ENCODE data around the gene TBX4. TPM values are rescaled to one million over a fixed set of nuclear protein-coding genes. Genes with fewer than 3 reads are reported as not detected.

The TBX4 gene
- total and polyA plus RNA-seq, 2 of the 13 experiments (the other 11 are each of a cell fraction or from before 2014, with no cell fraction given), result 0.11 to 1.1 TPM

DNA sequence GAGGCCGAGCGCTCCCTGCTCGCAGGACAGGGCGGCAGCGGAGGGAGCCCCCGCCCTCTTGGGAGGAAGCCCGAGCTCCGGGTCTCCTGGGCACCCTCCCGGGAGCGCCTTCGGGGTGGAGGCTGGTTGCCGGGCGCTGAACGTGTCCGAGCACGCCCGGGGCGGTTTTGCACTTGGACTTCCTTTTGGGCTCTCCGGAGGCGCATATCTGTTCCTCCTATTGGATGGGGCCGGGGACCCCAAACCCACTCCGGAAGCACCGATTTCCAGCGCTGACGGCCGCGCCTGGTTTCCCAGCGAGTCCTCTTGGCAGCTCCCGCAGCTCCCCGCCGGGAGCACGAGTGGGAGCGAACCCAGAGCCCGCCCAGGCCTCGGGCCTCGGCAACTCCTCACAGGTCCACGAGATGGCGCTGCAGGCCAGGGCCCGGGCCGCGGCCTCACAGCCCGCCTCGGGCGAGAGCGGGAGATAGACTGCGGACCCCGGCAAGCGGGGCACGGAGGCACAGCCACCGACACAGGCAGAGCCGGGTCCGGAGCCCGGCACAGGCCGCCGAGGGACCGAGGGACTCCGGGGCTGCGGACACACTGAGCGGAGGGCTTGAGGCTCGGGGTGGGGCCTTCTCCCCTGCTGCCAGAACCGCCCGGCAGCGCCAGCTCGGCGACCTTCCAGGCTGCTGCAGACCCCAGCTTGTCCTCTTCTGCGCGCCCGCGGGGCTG lies 39.9 kb upstream of the TBX4 start (continued):
- TF ChIP-seq, protein P1, sequence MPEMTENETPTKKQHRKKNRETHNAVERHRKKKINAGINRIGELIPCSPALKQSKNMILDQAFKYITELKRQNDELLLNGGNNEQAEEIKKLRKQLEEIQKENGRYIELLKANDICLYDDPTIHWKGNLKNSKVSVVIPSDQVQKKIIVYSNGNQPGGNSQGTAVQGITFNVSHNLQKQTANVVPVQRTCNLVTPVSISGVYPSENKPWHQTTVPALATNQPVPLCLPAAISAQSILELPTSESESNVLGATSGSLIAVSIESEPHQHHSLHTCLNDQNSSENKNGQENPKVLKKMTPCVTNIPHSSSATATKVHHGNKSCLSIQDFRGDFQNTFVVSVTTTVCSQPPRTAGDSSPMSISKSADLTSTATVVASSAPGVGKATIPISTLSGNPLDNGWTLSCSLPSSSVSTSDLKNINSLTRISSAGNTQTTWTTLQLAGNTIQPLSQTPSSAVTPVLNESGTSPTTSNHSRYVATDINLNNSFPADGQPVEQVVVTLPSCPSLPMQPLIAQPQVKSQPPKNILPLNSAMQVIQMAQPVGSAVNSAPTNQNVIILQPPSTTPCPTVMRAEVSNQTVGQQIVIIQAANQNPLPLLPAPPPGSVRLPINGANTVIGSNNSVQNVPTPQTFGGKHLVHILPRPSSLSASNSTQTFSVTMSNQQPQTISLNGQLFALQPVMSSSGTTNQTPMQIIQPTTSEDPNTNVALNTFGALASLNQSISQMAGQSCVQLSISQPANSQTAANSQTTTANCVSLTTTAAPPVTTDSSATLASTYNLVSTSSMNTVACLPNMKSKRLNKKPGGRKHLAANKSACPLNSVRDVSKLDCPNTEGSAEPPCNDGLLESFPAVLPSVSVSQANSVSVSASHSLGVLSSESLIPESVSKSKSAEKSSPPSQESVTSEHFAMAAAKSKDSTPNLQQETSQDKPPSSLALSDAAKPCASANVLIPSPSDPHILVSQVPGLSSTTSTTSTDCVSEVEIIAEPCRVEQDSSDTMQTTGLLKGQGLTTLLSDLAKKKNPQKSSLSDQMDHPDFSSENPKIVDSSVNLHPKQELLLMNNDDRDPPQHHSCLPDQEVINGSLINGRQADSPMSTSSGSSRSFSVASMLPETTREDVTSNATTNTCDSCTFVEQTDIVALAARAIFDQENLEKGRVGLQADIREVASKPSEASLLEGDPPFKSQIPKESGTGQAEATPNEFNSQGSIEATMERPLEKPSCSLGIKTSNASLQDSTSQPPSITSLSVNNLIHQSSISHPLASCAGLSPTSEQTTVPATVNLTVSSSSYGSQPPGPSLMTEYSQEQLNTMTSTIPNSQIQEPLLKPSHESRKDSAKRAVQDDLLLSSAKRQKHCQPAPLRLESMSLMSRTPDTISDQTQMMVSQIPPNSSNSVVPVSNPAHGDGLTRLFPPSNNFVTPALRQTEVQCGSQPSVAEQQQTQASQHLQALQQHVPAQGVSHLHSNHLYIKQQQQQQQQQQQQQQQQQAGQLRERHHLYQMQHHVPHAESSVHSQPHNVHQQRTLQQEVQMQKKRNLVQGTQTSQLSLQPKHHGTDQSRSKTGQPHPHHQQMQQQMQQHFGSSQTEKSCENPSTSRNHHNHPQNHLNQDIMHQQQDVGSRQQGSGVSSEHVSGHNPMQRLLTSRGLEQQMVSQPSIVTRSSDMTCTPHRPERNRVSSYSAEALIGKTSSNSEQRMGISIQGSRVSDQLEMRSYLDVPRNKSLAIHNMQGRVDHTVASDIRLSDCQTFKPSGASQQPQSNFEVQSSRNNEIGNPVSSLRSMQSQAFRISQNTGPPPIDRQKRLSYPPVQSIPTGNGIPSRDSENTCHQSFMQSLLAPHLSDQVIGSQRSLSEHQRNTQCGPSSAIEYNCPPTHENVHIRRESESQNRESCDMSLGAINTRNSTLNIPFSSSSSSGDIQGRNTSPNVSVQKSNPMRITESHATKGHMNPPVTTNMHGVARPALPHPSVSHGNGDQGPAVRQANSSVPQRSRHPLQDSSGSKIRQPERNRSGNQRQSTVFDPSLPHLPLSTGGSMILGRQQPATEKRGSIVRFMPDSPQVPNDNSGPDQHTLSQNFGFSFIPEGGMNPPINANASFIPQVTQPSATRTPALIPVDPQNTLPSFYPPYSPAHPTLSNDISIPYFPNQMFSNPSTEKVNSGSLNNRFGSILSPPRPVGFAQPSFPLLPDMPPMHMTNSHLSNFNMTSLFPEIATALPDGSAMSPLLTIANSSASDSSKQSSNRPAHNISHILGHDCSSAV (CRISPR knock-in tag; IDR thresholded peaks at IDR 0.05; ENCODE audit: borderline replicate concordance), result 0 out of 2 replicates have a peak, but pooled peaks have one; percentile 82
- no peak for TF ChIP-seq PLRG1 (conservative IDR thresholded peaks at IDR 0.05)
- peak; percentile 95 for TF ChIP-seq GLI4 (CRISPR knock-in tag; IDR thresholded peaks at IDR 0.05; ENCODE audit: borderline replicate concordance)
- TF ChIP-seq, protein P2, sequence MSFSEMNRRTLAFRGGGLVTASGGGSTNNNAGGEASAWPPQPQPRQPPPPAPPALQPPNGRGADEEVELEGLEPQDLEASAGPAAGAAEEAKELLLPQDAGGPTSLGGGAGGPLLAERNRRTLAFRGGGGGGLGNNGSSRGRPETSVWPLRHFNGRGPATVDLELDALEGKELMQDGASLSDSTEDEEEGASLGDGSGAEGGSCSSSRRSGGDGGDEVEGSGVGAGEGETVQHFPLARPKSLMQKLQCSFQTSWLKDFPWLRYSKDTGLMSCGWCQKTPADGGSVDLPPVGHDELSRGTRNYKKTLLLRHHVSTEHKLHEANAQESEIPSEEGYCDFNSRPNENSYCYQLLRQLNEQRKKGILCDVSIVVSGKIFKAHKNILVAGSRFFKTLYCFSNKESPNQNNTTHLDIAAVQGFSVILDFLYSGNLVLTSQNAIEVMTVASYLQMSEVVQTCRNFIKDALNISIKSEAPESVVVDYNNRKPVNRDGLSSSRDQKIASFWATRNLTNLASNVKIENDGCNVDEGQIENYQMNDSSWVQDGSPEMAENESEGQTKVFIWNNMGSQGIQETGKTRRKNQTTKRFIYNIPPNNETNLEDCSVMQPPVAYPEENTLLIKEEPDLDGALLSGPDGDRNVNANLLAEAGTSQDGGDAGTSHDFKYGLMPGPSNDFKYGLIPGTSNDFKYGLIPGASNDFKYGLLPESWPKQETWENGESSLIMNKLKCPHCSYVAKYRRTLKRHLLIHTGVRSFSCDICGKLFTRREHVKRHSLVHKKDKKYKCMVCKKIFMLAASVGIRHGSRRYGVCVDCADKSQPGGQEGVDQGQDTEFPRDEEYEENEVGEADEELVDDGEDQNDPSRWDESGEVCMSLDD (CRISPR knock-in tag; IDR thresholded peaks at IDR 0.05; ENCODE audit: borderline replicate concordance), result no peak
- TF ChIP-seq ZNF772 (CRISPR knock-in tag; IDR thresholded peaks at IDR 0.05), result peak; percentile 95
- peak; percentile 94; the same call in 1 of the 2 replicates for TF ChIP-seq ZNF598 (CRISPR knock-in tag; IDR thresholded peaks at IDR 0.05; ENCODE audit: borderline replicate concordance)
- no peak for TF ChIP-seq TCF7 (IDR thresholded peaks at IDR 0.05; ENCODE audit: low read depth)
- TF ChIP-seq ZNF20 (CRISPR knock-in tag; IDR thresholded peaks at IDR 0.05), result no peak; the same call in 1 of the 2 replicates
- TF ChIP-seq ZSCAN29 (CRISPR knock-in tag; conservative IDR thresholded peaks at IDR 0.05), result peak; percentile 94
- peak; percentile 92 for TF ChIP-seq ZNF761 (CRISPR knock-in tag; conservative IDR thresholded peaks at IDR 0.05)
- peak; percentile 36; the same call in 1 of the 2 replicates for TF ChIP-seq ZNF878 (CRISPR knock-in tag; IDR thresholded peaks at IDR 0.05)
- TF ChIP-seq, protein P3, sequence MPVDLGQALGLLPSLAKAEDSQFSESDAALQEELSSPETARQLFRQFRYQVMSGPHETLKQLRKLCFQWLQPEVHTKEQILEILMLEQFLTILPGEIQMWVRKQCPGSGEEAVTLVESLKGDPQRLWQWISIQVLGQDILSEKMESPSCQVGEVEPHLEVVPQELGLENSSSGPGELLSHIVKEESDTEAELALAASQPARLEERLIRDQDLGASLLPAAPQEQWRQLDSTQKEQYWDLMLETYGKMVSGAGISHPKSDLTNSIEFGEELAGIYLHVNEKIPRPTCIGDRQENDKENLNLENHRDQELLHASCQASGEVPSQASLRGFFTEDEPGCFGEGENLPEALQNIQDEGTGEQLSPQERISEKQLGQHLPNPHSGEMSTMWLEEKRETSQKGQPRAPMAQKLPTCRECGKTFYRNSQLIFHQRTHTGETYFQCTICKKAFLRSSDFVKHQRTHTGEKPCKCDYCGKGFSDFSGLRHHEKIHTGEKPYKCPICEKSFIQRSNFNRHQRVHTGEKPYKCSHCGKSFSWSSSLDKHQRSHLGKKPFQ (CRISPR knock-in tag; IDR thresholded peaks at IDR 0.05; ENCODE audit: insufficient replicate concordance), result peak; percentile 92

All from HepG2 (cell line).